ENCODE data around the gene CMSS1.

CMSS1 gene

DNA sequence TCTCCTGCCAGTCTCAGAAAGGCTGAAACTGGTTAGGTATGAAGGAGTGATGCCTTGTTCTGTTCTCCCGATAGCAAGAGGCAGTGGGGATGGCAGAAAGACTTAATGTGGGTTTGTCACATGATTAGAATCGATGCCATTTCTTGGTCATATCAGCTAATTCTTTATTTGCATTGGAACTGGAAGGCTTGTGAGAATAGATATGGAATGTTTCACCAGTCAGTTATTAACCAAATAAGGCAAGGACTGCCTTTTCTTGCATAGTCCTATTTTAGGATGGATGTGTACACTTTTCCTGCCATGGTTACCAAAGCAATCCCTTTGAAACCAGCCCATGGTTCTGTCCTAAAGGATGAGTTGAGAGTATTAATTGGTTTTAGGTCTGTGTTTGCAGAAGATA is 262.9 kb downstream of the CMSS1 start:
- ChIA-PET POLR2A (no interaction called here), CTCF (interaction anchor here (0.5 to 1.1 kb wide), 2 partner anchors 12 to 24 kb away, joined by 3 read pairs; no protein-coding TSS in a partner anchor)
- TF ChIP-seq ZSCAN30 (tag by site-specific recombination; IDR thresholded peaks at IDR 0.05) (no peak), ZNF398 (tag by site-specific recombination; IDR thresholded peaks at IDR 0.05) (no peak), ZNF521 (tag by site-specific recombination; IDR thresholded peaks at IDR 0.05) (no peak), ZSCAN23 (tag by site-specific recombination; IDR thresholded peaks at IDR 0.05) (no peak), ZNF473 (tag by site-specific recombination; IDR thresholded peaks at IDR 0.05) (no peak), KLF7 (tag by site-specific recombination; IDR thresholded peaks at IDR 0.05; ENCODE audit: borderline replicate concordance) (no peak), ZNF621 (tag by site-specific recombination; IDR thresholded peaks at IDR 0.05) (no peak), MYNN (tag by site-specific recombination; IDR thresholded peaks at IDR 0.05; ENCODE audit: borderline replicate concordance) (no peak), ZNF664 (tag by site-specific recombination; IDR thresholded peaks at IDR 0.05) (no peak), ZBTB20 (tag by site-specific recombination; IDR thresholded peaks at IDR 0.05) (no peak), ZNF658 (tag by site-specific recombination; IDR thresholded peaks at IDR 0.05) (no peak)
- TF ChIP-seq, protein P1, sequence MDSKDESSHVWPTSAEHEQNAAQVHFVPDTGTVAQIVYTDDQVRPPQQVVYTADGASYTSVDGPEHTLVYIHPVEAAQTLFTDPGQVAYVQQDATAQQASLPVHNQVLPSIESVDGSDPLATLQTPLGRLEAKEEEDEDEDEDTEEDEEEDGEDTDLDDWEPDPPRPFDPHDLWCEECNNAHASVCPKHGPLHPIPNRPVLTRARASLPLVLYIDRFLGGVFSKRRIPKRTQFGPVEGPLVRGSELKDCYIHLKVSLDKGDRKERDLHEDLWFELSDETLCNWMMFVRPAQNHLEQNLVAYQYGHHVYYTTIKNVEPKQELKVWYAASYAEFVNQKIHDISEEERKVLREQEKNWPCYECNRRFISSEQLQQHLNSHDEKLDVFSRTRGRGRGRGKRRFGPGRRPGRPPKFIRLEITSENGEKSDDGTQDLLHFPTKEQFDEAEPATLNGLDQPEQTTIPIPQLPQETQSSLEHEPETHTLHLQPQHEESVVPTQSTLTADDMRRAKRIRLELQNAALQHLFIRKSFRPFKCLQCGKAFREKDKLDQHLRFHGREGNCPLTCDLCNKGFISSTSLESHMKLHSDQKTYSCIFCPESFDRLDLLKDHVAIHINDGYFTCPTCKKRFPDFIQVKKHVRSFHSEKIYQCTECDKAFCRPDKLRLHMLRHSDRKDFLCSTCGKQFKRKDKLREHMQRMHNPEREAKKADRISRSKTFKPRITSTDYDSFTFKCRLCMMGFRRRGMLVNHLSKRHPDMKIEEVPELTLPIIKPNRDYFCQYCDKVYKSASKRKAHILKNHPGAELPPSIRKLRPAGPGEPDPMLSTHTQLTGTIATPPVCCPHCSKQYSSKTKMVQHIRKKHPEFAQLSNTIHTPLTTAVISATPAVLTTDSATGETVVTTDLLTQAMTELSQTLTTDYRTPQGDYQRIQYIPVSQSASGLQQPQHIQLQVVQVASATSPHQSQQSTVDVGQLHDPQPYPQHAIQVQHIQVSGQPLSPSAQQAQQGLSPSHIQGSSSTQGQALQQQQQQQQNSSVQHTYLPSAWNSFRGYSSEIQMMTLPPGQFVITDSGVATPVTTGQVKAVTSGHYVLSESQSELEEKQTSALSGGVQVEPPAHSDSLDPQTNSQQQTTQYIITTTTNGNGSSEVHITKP (tag by site-specific recombination; IDR thresholded peaks at IDR 0.05) = no peak
- TF ChIP-seq, protein P2, sequence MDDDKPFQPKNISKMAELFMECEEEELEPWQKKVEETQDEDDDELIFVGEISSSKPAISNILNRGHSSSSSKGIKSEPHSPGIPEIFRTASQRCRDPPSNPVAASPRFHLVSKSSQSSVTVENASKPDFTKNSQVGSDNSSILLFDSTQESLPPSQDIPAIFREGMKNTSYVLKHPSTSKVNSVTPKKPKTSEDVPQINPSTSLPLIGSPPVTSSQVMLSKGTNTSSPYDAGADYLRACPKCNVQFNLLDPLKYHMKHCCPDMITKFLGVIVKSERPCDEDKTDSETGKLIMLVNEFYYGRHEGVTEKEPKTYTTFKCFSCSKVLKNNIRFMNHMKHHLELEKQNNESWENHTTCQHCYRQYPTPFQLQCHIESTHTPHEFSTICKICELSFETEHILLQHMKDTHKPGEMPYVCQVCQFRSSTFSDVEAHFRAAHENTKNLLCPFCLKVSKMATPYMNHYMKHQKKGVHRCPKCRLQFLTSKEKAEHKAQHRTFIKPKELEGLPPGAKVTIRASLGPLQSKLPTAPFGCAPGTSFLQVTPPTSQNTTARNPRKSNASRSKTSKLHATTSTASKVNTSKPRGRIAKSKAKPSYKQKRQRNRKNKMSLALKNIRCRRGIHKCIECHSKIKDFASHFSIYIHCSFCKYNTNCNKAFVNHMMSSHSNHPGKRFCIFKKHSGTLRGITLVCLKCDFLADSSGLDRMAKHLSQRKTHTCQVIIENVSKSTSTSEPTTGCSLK (tag by site-specific recombination; IDR thresholded peaks at IDR 0.05) = no peak
- TF ChIP-seq, protein P3, sequence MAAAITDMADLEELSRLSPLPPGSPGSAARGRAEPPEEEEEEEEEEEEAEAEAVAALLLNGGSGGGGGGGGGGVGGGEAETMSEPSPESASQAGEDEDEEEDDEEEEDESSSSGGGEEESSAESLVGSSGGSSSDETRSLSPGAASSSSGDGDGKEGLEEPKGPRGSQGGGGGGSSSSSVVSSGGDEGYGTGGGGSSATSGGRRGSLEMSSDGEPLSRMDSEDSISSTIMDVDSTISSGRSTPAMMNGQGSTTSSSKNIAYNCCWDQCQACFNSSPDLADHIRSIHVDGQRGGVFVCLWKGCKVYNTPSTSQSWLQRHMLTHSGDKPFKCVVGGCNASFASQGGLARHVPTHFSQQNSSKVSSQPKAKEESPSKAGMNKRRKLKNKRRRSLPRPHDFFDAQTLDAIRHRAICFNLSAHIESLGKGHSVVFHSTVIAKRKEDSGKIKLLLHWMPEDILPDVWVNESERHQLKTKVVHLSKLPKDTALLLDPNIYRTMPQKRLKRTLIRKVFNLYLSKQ (tag by site-specific recombination; IDR thresholded peaks at IDR 0.05; ENCODE audit: borderline replicate concordance) = no peak
- TF ChIP-seq, protein P4, sequence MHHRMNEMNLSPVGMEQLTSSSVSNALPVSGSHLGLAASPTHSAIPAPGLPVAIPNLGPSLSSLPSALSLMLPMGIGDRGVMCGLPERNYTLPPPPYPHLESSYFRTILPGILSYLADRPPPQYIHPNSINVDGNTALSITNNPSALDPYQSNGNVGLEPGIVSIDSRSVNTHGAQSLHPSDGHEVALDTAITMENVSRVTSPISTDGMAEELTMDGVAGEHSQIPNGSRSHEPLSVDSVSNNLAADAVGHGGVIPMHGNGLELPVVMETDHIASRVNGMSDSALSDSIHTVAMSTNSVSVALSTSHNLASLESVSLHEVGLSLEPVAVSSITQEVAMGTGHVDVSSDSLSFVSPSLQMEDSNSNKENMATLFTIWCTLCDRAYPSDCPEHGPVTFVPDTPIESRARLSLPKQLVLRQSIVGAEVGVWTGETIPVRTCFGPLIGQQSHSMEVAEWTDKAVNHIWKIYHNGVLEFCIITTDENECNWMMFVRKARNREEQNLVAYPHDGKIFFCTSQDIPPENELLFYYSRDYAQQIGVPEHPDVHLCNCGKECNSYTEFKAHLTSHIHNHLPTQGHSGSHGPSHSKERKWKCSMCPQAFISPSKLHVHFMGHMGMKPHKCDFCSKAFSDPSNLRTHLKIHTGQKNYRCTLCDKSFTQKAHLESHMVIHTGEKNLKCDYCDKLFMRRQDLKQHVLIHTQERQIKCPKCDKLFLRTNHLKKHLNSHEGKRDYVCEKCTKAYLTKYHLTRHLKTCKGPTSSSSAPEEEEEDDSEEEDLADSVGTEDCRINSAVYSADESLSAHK (tag by site-specific recombination; IDR thresholded peaks at IDR 0.05) = no peak
- Histone ChIP-seq H3K9me3 (ENCODE audit: control insufficient read depth, insufficient read depth, low read depth, low read length) (no peaks in the 10 kb centered on the region), H3K4me3 (ENCODE audit: low read depth, low read length) (no peak overlapping the region), H3K27ac (ENCODE audit: extremely low read depth, low read depth, low read length) (no peak overlapping the region), H3K36me3 (ENCODE audit: control insufficient read depth in 2 of 2, insufficient read depth in 1 of 2, low read length in 2 of 2) (no peaks in the 10 kb centered on the region), H3K4me1 (ENCODE audit: control insufficient read depth, insufficient read depth, low read length) (peaks cover 10% of the 10 kb centered on the region)
